HepG2 (cell line): ENCODE measurements around the gene CD320.

ENCODE experiments used
- ZNF674 ChIP-seq: sonication (generic); formaldehyde crosslinking; IDR thresholded peaks from 2 replicates; pipeline ENCODE4 v1.5.0; 2020; ENCODE audit warnings: low read depth, mild to moderate bottlenecking, missing genetic modification reagents
- ZNF772 ChIP-seq: sonication (generic); formaldehyde crosslinking; IDR thresholded peaks from 2 replicates; pipeline ENCODE4 v1.5.0; 2020; ENCODE audit warnings: mild to moderate bottlenecking, missing genetic modification reagents
- ZSCAN29 ChIP-seq: sonication (generic); formaldehyde crosslinking; conservative IDR thresholded peaks from 2 replicates; pipeline ENCODE4 v1.4.0; 2020; ENCODE audit warnings: mild to moderate bottlenecking, missing genetic modification reagents
- TF ChIP-seq, protein P1 (sequence below): sonication (generic); formaldehyde crosslinking; IDR thresholded peaks from 2 replicates; pipeline ENCODE4 v1.8.0; 2022; ENCODE audit warnings: mild to moderate bottlenecking, missing genetic modification reagents, moderate library complexity

DNA sequence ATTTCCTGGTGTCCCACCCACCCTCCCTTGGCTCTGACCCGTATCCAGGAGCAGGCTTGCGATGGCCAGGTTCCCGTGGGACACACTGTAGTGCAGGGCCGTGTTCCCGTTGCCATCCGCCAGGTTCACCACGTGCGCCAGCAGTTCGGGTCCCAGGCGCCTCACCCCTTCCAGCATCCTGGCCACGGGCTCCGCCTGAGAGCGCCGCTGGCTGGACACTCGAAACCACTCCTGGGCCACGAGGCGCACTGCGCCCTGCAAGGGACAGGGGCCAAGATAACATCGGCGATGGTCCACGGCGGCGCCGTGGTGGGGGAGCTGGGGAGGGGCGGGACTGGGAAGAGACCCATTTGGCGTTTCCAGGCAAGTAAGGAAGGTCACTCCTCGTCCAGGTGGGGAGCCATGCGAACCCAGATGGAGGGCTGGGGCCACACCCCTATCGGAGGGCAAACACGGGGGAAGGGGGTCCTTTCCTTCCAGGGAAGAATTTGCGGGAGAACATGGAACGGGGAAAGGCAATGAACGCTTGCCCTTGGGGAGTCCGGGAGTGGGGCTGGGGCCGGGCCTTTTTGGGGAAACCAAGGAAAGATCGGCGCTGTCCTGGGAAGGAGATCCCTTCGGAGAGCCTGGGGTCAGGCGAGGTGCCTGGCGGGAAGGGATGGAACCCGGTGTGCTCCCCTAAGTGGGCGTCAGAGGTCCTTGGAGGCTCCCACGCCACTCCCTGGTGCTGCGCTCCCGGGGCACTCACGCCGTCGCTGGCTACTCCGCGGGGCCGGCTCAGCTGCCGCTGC is 25.0 kb upstream of the CD320 start:
- TF ChIP-seq, protein P1, sequence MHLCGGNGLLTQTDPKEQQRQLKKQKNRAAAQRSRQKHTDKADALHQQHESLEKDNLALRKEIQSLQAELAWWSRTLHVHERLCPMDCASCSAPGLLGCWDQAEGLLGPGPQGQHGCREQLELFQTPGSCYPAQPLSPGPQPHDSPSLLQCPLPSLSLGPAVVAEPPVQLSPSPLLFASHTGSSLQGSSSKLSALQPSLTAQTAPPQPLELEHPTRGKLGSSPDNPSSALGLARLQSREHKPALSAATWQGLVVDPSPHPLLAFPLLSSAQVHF: no peak
- TF ChIP-seq ZNF674 (CRISPR knock-in tag) (no peak), ZSCAN29 (CRISPR knock-in tag) (no peak), ZNF772 (CRISPR knock-in tag) (no peak)
